ENCODE data around the gene NANOS3. TPM values are rescaled to one million over a fixed set of nuclear protein-coding genes. Genes with fewer than 3 reads are reported as not detected.

The NANOS3 gene
- total RNA-seq: not detected in 2 replicates

DNA sequence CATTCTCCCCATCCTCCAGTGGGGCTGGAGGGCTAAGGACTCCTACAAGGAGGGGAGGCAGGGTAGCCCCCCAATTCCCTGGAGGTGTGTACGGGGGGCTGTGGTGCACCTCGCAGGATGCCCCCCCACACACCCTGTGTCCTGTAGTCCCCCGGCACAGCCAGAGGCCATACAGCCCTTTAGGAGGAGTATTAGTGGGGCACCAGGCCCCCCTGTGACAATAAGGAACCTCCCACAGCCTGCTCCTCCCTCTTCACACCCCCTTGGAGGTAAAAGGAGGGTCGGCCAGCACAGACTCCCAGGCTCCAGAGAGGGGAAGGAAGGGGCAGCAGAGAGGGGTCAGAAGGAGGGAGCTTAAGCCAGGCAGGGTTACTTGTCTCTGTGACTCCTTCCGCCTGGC is at the start of gene NANOS3:
Gene NANOS3 (plus strand): TSS at position 301 of the 400 bp plus-strand sequence. CDS start 115 bp downstream, outside the sequence.

GRCh38 chr19:13905634-13906520 is 28.9 kb downstream of the NANOS3 start, which contains the start of the genes BRME1 and CC2D1A:
BRME1 (minus strand) TSS chr19:13906117; CDS start chr19:13904892, 1,225 bp downstream.
CC2D1A (plus strand) TSS chr19:13906201; CDS start chr19:13906442, 241 bp downstream.

Other genes starting within 250 kb of the NANOS3 start
- 32.4 and 33.8 TPM in 2 replicates for gene MRI1, start 112.6 kb upstream of the NANOS3 start, total RNA-seq
- gene C19orf53, start 102.7 kb upstream of the NANOS3 start, total RNA-seq: 57.5 and 61.4 TPM in 2 replicates
- gene ZSWIM4, start 81.7 kb upstream of the NANOS3 start, total RNA-seq: 4.0 and 10.7 TPM in 2 replicates
- gene BRME1, start 29.0 kb downstream of the NANOS3 start, total RNA-seq: 1.2 and 1.4 TPM in 2 replicates
- 5.1 and 7.1 TPM in 2 replicates for gene CC2D1A, start 29.1 kb downstream of the NANOS3 start, total RNA-seq
- 0.58 and 0.85 TPM in 2 replicates for gene PODNL1, start 61.3 kb downstream of the NANOS3 start, total RNA-seq
- 6.5 and 13.8 TPM in 2 replicates for gene DCAF15, start 75.4 kb downstream of the NANOS3 start, total RNA-seq
- gene RFX1, start 129.2 kb downstream of the NANOS3 start, total RNA-seq: 1.1 and 2.7 TPM in 2 replicates
- gene RLN3, start 151.0 kb downstream of the NANOS3 start, total RNA-seq: not detected in 2 replicates
- gene IL27RA, start 154.6 kb downstream of the NANOS3 start, total RNA-seq: 1.5 and 2.8 TPM in 2 replicates
- gene PALM3, start 184.9 kb downstream of the NANOS3 start, total RNA-seq: 0.28 and 0.38 TPM in 2 replicates
- 0.19 and 1.4 TPM in 2 replicates for gene MISP3, start 195.7 kb downstream of the NANOS3 start, total RNA-seq
- 0.56 TPM in 1 of 2 replicates, not detected in the other for gene C19orf67, start 208.6 kb downstream of the NANOS3 start, total RNA-seq
- gene SAMD1, start 213.6 kb downstream of the NANOS3 start, total RNA-seq: 15.8 and 25.9 TPM in 2 replicates
- 31.6 and 53.9 TPM in 2 replicates for gene PRKACA, start 240.6 kb downstream of the NANOS3 start, total RNA-seq